ENCODE measurements around the gene ANK2.
"Not testable (repeated sequence)": the region's sequence is repeated elsewhere in the genome, so short reads cannot be mapped to it uniquely, and the experiment has no call there.

Gene ANK2

DNA sequence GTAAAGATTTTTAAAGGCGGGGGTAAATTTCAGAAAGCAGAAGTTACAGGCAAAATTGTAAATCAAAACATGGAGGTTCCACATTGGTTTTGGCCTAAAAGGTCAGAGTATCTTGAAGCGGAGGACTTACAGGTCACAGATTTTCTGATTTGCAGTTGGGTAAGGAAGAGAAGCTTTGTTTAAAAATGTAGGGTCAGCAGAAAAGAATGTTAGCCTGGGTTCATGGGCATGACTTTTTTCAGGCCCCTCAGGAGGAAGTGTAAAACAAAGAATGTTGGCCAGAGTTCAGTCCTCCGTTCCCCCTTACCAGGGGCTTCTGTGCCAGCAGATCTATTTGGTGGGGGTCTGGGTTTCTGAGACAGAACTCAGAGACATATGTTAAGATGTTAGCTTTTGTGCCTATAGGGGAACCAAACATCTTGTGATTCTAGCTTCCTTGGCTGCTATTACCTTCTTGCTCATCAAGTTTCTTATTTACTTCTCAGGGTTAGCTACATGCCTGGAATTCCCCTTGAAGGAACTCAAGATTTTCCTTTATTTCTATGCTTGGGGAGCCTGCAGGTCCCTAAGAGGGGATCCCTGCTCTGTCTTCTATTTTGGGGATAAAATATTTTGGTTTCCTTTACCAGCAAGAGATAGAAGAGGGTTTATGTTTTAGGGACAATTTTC lies 160.3 kb downstream of the ANK2 start:
- DNase-seq (ENCODE audit: low read depth), result no peak

GRCh38 chr4:113212613-113213012 lies 163.2 kb downstream of the ANK2 start:
- no peak for DNase-seq (ENCODE audit: low read depth)

- peak; percentile 79 for DNase-seq (ENCODE audit: low read depth)
Measured at GRCh38 chr4:113221990-113222389, 172.5 kb downstream of the ANK2 start.

GRCh38 chr4:113222471-113222870 lies 173.0 kb downstream of the ANK2 start:
- peak; percentile 82 for DNase-seq (ENCODE audit: low read depth)

- DNase-seq (ENCODE audit: low read depth), result peak; percentile 57
Measured at GRCh38 chr4:113223001-113223400, 173.5 kb downstream of the ANK2 start.

GRCh38 chr4:113232194-113232593 lies 182.7 kb downstream of the ANK2 start:
- peak; percentile 53 for DNase-seq (ENCODE audit: low read depth)

DNA sequence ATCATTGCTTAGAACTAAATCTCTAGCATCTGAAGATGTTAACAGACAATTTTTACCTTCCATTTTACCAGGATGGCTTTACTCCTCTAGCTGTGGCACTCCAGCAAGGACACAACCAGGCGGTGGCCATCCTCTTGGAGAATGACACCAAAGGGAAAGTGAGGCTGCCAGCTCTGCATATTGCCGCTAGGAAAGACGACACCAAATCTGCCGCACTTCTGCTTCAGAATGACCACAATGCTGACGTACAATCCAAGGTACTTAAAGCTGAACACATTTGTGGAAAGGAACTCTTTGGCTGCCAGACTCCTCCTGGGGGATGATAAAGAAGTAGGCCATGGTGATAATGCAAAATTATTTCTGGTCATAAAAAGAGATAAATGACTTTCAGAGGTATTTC lies 187.5 kb downstream of the ANK2 start:
- no peak for DNase-seq (ENCODE audit: low read depth)

- DNase-seq (ENCODE audit: low read depth), result no peak
Measured at GRCh38 chr4:113243312-113243711, 193.9 kb downstream of the ANK2 start.

- not testable (repeated sequence) for DNase-seq (ENCODE audit: low read depth)
Measured at GRCh38 chr4:113244747-113245146, 195.3 kb downstream of the ANK2 start.

DNA sequence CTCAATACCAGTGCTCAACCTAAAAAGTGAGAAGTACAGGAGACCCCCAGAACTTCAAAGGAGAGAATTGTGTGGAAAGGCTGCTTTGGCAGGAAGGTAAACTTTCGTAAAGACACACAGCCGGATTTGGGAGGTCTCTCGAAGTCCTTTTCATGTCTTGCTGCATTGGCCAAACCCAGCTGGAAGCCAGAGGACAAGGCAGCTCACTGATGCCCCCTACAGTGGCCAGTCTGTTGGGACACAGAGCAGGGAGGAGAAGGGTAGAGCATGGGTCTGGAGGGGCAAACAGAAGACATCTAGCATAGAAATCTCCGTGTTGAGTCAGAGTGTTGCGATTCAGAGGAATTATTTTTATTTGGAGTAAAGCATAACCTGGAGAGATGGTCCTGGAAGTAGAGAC lies 198.9 kb downstream of the ANK2 start:
- DNase-seq (ENCODE audit: low read depth), result peak; percentile 28

- no peak for DNase-seq (ENCODE audit: low read depth)
Measured at GRCh38 chr4:113255628-113256027, 206.2 kb downstream of the ANK2 start.

GRCh38 chr4:113256946-113257345 lies 207.5 kb downstream of the ANK2 start:
- peak; percentile 36 for DNase-seq (ENCODE audit: low read depth)

DNA sequence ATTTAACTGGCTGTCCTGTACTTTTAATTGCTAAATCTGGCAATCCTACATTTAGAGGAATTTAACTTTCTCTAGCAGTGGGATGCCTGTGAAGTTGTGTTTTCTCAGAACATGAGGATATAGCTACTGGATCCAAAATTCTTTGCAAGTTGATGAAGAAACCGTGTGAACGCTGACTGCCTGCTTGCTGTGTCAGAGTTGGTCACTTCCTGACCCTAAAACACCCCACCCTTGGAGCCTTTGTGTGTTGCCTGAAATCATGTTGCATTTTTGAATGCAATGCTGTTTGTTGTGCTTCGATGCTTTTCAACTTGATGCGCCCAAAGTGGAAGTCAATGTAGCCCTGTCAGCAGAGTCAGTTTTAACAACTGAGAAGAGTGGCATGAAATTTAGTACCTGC lies 211.2 kb downstream of the ANK2 start:
- no peak for DNase-seq (ENCODE audit: low read depth)

GRCh38 chr4:113263274-113263673 lies 213.8 kb downstream of the ANK2 start:
- no peak for DNase-seq (ENCODE audit: low read depth)

DNA sequence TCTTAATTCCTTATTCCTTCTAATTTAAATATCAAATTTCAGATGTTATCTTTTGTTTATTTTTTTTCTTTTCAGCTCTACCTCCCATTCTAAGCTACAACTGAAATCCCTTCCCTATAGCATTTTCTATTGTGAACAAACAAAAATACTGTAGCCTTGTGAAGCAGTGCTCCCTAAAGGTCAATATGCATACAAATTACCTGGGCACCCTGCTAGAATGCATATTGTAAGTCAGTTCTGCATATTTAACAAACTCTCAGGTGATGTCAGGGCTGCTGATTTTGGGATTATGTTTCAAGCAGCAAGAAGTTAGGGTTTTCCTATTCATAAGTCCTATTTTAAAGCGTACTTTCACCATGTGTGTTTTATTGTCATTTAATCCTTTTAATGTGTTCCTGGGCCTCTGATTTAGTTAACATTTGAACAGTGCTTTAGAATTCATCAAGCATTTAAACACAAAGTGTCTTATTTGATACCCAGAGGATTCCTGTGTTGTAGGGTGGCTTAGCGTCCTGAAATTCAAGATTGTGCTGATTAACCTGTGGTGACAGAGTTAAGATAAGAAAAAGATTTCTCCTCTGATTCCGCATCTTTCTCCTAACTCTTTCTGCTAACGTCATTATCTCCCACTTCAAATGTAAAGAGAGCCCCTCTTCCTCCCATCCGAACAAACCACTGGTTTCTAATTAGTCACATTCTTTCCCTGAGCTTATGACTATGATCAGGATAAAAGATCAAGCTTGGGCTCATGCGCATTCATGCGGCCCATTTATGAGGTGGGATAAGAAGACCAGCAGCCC lies 221.3 kb downstream of the ANK2 start:
- no peak for DNase-seq (ENCODE audit: low read depth)

DNA sequence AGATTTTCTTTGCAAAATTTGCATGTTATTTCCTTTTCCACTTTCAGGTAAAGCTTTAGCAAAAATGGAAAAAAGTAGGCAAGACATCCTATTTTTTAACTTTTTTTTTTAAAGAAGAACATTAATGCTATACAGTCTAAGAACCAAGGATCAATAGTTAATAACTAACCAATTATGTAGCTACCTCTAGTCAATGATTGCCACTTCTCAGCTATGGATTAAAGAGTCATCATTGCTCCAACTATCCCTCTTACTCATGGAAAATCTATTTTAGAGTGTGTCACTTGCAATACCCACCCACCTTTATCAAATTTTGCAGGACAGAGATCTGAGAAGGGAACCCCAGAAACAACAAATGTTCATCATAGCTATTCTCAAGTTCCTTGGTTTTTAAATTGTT lies 223.1 kb downstream of the ANK2 start:
- DNase-seq (ENCODE audit: low read depth), result no peak

DNA sequence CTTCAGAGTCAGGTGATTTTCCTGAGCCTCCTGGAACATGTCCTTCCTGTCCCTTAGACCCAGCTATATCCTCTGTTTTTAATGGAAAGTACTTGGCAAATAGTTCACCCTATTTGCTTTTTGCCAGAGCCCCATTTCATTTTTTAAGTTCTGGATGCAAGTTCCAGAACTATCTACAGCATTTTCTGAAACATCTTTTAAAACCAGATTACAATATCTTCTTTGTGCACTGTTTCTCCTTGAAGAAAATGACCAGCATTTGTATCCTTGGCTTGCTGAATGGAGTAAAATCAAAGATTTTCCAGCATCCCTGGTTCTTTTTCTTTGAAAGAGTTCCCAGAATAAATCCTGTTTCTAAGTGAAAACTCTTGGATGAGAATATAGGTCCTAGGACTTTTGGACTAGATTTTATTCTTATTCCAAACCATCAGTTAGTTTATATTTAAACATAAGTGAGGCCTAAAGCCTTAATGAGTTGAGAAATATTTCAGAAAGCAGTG lies 224.3 kb downstream of the ANK2 start:
- DNase-seq (ENCODE audit: low read depth), result no peak

- no peak for DNase-seq (ENCODE audit: low read depth)
Measured at GRCh38 chr4:113276464-113277170, 227.2 kb downstream of the ANK2 start.

GRCh38 chr4:113278324-113278934 lies 229.0 kb downstream of the ANK2 start:
- peak; percentile 77 for DNase-seq (ENCODE audit: low read depth)

DNA sequence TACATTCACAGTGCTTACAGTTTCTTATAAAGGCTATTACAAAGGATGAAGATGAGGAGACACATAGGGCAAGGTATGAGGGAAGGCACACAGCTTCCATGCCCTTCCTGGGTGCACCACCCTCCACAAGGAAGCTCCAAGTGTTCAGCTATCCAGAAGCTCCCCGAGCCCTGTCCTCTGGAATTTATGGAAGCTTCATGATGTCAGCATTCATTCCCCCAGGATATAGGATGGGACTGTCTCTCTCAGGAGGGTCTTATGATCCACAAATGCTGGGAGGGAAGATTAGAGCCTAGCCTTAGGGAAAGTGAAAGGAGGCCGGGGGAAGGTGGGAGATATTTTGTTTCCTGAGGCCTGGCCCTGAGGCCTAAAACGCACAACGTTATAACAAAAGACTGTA lies 236.0 kb downstream of the ANK2 start:
- DNase-seq (ENCODE audit: low read depth), result no peak

DNA sequence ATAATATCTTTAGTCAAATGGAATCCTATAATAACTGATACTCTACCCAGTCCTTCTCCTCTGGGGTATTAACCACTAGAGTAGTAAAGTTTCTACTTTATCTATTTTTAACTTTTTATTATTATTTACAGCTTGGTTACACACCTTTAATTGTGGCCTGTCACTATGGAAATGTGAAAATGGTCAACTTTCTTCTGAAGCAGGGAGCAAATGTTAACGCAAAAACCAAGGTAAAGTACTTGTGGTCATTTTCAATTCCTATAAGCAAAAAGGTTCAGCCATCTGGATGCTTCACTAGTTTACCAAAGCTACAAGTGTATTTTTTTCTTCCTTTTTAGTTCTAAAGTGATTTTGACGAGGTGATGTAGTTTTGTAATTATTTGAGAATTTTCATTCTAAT lies 238.8 kb downstream of the ANK2 start:
- DNase-seq (ENCODE audit: low read depth), result no peak

DNA sequence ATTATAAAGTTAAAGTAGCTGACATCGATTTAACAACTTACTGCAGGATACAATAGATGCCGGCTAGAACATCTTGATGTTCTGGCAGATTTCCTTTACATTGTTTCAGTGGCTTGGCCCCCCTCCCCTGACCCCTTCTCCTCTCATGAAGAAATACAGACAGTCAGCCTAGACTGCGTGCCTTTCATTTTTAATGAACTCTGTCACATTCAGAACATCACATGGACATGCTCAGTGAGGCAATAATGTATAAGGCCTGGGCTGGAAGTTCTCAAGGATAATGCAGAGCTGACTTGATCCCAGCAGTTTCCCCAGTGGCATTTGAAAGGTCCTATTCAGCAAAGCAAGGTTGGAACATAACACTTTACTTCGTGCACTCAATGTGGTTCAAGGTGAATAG lies 239.2 kb downstream of the ANK2 start:
- DNase-seq (ENCODE audit: low read depth), result no peak
